Suppressor macrophage treated with lipopolysaccharide for 1 hour (primary cell): Measurements from ENCODE around the gene S100A8.
"Not testable (repeated sequence)": the region's sequence is repeated elsewhere in the genome, so short reads cannot be mapped to it uniquely, and the experiment has no call there.

Experiments used
- DNase-seq, 3 donors: peaks; one replicate each; pipeline ENCODE4 v3.0.0-alpha.2; 2020 to 2022

The S100A8 gene

DNA sequence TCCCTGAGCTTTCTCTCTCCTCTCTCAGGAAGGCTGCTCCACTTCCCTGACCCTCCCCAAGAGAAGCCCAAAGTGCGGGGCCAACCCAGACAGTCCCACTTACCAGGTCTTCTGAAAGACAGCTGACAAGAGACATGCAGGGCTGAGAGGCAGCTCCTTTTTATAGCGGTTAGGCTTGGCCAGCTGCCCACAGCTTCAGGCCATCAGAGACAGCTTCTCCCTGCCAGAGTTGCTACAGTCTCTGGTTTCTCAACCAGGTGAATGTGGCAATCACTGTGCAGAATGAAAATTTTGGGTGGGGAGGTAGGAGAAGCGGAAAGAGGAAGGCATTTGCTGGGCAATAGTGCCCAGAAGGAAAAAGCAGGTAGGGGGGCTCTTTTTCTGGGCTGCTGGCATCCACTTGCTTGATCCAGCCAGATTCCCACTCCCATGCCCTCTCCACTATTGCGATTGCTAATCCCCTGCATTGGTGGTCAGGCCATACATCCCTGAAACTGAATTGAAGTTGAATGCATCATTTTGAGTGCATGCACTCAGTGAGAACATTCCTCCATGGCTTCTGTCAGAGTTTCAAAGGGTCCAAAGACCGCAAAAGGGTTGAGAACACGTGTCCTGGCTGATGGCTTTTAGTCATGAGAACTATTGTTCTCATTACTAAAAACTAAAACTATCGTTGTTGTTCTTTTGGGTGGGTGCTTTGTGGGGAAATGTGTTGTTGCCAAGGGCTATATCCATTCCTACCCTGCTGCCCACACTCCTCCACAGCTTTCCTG lies at the start of gene S100A8:
S100A8 (minus strand) TSS at position 136 of the 773 bp plus-strand sequence. CDS start 538 bp downstream, outside the sequence.
- DNase-seq, result peak; percentile 36 to 50 (median 48)

DNA sequence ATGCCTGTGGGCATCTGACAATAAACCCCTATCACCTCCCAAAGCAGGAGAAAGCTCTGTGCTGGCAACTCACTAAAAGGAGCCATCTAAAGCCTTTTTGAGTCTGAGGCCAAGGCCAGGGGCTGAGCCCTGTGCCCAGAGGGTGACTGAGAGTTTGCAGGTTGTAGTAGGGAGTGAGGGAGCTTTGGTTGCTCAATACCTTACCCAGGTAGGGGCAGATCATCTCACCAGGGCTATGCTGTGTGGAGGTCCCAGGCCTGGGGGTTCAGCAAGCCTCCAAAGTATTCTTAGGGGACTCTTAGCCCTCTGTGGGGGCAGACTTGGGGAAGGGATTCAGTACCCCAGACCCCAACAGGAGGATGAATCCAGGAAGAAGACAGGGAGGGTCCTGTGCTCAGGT lies 48.4 kb upstream of the S100A8 start:
- DNase-seq, result no peak

DNA sequence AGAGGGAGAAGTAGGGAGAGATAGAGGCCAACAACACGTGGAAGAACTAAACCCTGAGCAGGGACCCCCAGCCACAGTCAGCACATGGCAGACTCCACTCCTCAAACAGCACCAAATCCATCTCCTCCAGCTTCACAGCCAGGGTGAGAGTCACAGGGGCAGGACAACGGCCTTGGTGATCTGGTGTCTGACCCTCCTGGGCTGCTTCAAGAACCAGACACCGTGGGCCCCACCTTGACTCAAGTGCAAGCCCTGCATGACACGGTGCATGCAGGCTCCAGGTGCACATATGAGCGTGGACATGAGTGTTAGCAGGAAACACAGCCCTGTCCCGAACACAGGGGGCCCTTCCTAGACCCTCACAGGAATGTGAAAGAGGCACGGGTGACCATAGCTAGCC lies 47.7 kb upstream of the S100A8 start:
- no peak for DNase-seq

- no peak for DNase-seq
These were observed 46.4 kb upstream of the S100A8 start for GRCh38 chr1:153437236-153437635.

DNA sequence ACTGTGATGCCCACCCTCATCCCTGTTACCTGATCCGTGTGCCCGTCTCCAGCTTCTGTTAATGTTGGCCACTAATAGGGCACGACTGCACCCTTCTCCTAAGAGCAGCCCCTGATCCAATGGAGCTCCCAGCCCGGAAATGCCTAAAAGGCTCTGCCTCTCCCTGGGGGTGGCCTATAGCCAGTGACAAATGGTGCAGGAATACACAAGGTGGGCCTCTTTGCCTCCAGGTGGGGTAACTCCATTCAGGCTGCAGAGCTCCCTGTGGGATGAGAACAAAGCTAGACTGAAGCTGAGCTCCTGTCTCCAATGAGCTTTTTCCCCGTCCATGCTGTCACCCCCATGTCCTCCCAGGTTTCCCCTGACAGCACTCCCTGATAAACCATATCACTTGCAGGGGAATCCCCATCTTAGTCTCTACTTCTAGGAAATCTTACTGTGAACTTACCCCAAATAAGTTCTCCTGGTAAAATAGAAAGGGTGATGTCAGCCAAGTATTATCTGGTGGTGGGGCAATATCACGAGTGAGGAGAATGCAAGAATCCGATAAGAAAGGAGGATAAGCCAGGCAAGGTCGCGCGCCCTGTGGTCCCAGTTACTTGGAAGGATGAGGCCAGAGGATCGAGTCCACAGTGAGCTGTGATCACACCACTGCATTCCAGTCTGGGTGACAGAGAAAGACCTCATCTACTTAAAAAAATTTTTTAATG lies 44.0 kb upstream of the S100A8 start:
- no peak for DNase-seq

DNA sequence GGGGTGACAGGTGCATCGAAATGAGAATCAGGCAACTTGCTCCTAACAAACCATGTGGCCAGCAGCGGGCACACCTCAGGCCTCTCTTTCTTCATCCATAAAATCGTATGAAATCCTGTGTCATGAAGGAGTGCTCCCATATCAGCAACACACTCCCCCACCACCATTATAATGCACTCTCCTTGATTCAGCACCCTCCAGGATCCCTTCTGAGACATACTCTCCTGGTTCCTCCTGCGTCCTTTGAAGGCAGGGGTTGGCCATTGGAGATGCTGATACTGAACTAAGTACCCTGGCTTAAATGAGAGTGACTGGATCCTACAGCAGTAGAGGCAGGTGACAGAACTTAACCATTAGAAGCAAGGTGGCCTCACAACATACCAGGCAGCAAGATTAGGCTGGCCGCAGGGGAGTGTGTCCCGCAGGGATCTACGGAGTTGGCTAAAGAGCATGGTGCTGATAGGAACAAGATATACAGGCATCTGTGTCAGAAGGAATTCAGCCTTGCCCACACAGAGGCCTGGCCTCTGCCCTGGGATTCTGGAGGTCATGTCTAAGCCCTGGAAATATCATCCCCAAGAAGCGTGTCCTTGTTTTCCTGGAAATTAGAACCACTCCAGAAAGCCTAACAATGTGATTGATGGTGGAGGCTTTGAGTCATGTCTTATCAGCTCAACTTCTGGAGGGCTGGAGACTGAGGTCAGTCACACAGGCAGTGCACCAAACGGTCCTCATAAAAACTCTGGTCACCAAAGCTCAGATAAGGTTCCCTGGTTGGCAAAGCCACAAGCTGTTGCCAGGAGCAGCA lies 42.2 kb upstream of the S100A8 start:
- DNase-seq, result no peak

DNA sequence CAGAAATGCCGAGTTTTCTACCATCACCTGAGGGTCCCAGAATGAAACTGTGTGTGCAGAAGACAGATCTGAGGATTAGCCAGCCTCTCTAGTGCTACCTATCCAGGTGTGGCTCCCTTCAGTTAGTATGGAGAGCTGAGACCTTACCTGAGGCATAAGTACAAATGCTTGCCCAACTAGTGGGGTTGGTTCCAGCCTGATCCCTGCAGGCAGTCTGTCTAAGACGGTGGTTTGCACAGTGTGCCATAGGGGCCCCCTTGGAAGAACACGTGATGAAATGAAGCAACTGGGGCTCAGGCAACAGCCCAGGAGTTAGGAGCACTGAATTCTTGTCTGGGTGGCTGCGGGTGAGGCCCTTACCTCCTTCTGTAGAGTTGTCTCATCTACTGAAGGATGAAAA lies 41.1 kb upstream of the S100A8 start:
- no peak for DNase-seq

- no peak for DNase-seq
These were observed 40.6 kb upstream of the S100A8 start for GRCh38 chr1:153431427-153431826.

DNA sequence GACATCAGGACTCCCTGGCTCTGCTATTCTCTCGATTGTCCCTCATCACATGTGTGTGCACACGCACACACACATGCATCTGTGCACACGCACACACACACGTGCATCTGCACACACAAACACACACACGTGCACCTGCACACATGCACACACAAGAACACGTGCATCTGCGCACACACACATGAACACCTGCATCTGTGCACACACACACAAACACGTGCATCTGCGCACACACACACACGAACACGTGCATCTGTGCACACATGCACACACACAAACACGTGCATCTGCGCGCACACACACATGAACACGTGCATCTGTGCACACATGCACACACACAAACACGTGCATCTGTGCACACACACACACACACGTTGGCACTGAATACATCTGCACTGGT lies 40.1 kb upstream of the S100A8 start:
- DNase-seq, result no peak

GRCh38 chr1:153430561-153430960 lies 39.7 kb upstream of the S100A8 start:
- no peak for DNase-seq

DNA sequence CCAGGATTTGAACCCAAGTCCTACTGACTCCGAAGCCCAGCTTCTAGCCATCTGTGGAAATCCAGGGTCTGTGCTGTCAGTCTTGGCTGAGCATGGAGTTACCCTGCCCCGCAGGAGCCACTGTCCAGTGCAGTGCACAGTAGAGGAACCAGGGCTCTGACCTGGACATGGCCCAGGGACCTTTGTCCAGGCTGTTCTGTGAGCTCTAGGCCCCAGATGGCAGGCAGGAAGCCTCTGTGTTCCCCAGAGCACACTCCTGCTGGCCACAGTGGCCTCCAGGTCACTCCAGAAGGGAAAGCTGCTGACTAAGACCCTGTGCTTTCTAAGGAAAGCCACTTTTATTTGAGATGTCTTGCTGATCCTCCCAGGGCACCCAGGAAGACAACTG lies 39.3 kb upstream of the S100A8 start:
- DNase-seq, result no peak

DNA sequence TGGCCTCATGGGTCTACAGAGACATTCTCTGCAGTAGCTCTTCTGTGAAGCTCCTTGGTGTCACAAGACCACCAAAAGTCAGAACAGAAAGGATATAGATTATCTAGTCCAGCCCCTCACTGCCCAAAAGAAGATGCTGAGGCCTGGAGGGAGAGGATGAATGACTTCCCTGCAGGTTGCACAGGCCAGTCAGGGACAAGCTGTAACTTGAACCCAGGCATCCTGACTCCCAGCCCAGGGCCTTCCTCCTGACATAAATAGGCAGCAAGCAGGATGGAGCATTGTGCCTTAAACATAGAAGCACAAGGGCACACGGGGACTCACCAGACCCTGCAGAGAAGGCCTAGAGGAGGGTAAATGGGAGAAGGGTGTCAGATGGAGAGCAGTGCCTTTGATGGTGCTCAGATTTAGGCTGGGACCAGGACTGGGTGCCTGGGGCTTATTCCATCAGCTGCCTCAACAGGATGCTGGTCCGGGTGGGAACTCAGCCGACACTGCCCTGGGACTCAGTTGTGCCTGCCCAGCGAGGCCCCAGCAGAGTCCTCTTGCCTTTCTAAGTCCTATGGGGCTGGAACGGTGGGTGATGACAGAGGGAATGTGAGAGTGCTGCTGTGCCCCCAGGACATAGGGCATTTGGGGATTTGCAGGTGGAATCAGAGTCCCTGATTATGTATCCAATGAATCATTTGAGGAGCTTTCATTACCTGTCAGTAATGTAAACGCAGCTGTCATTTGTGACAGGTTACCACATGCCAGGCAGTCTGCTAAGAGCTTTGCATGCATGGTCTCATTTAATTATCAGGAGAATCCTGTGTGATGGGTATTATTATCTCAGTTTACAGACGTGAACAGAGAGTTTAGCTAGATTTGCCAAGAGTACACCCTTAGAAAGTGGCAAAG lies 38.6 kb upstream of the S100A8 start:
- no peak for DNase-seq

GRCh38 chr1:153428791-153429190 lies 37.9 kb upstream of the S100A8 start:
- DNase-seq, result no peak

DNA sequence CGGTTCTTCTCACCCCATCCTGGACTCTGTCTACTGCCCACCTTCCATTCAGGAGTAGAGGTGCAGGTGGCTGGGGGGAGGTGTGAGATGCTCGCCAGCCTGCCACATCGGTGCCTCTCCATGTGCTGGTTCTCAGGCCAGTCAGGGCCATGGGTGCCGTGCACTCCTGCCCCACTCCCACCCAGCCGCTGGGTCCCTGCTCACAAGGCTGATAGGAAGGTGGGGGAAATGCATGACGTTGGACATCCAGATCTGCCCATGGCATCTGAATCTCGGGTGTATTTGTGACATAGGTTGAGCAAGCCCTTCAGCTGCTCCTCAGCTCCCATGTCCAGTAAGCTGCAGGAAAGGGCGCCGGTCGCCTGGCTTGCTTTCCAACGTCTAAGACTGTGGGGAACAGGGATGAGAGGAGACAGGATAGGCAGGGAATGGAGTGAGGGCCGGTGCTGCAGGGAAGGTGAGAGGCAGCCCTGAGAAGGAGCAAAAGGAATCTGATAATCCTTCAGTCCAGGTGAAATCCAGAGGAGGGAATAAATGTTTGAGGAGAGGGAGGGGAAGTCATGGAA lies 37.3 kb upstream of the S100A8 start:
- DNase-seq, result no peak

DNA sequence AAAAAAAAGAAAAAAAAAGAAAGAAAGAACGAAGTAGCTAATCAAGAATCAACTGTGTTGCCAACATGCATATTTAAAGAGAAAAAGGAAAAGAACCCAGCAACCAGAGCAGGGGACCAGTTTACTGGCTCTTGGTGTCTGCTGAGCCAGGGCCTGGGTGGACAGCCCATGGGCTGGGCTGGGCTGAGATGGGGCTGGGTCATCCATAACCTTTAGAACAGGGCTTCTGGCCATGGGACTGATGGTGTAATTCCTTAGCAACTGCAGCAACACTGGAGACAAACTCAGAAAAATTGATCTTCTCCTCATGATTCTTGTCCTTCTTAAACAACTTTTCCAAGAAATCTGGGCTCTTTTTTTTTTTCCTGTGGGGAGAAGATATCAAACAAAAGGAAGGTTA lies 35.9 kb upstream of the S100A8 start:
- no peak for DNase-seq

DNA sequence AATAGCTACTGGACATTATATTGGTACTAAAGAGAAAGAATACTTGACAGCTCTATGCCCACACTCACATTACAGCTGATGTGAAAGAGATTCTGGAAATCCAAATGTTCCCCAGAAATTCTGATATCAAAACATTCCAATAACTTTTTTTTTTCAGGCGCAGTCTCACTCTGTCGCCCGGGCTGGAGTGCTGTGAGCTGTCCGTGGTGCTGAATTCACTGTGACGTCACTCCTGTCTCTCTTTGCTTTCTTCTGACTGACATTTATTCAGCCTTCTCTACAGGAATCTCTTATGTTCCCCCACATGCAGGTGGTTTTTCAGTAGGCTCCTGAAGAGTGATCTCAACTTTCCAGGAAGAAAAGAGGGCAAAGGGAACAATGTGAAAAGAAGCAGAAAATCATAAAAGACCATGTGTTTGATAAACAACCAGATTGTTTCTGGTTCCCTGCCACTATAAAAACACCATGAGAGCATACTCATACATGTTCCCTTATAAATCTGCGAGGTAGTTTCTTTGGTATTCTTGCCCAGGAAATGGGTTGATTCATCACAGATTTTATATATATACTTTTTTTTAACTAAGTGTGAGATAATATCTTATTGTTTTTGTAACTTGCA lies 31.7 kb upstream of the S100A8 start:
- peak; percentile 72 to 86 (median 81) for DNase-seq

DNA sequence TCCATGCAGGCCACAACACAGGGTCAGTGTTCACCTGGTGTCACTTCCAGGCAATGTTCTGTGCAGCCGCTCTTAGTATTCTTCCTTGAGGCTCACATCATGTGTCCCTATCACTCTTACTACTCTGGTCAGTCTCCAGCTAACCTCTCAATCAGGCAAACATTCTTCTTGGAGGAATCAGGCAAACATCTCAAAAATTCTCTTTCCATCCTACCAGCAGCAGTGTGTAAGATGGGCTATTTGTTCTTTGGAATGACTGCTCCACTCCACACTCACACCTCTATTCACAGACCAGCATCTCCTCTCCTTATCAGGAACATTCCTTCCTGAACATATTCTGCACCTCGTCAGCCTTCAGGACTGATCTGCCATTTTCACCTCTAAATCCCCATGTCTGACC lies 29.4 kb upstream of the S100A8 start:
- no peak for DNase-seq

DNA sequence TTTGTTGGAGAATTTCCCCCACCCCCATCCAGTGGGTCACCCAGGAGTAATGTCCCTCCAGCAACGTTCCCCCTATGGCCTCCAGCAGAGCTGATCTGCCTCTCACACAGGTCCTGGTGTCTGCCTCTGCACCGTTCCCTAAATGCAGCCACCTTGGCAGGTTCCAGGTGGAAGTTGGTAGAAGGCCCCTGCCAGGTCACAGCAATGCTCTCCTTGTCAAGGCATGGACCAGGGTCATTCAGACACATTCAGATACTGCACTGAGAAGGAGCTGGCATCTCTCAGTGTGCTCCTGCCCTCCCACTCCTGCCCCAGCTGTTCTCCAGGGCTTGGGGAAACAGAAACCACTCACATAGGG lies 28.5 kb upstream of the S100A8 start:
- DNase-seq, result not testable (repeated sequence)

GRCh38 chr1:153418758-153419435 lies 28.0 kb upstream of the S100A8 start:
- DNase-seq, result not testable (repeated sequence)

DNA sequence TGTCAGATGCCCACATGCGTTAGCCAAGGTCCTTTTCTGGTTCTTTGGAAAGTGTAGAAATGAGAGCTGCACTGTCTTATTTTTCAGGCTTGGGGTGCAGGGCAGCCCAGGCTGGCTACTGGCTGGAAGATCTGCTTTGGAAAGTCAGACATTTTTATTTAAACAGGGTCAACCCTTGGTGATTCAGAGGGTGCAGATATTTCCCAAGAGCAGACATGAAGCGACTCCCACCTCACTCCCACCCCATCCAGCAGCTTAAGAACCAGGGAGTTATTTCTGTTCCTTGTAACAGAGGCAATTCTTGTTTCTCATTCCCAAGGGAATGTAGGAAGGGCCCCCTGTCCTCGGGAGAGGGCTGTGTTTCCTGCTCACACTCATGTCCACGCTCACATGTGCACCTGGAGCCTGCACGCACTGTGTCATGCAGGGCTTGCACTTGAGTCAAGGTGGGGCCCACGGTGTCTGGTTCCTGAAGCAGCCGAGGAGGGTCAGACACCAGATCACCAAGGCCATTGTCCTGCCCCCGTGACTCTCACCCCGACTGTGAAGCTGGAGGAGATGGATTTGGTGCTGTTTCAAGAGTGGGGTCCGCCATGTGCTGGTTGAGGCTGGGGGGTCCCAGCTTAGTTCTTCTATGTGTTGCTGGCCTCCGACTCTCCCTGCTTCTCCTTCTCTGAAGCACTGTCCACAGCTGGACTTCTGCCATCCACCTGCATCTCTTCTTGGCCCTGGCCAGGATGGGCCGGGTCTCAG lies 26.4 kb upstream of the S100A8 start:
- no peak for DNase-seq
